ENCODE results near the gene GCG. TPM values are rescaled to one million over a fixed set of nuclear protein-coding genes. Genes with fewer than 3 reads are reported as not detected.
A peak's percentile ranks its signal among the peaks of the same experiment; 100 is the strongest.

GCG gene
- total RNA-seq, 1 donor, result not detected

- H3K4me2 ChIP-seq (ENCODE audit: insufficient read depth, low read length), result no peak overlapping the region
- TF ChIP-seq CTCF (IDR thresholded peaks at IDR 0.05; ENCODE audit: extremely low read depth, low read depth, low read length), result no peak
- no peak for DNase-seq (ENCODE audit: insufficient read length, low spot score, missing footprints)
- no peaks in the 10 kb centered on the region for H3K9me3 ChIP-seq (ENCODE audit: low read depth, low read length)
- H3K4me1 ChIP-seq (ENCODE audit: insufficient read depth, low read length), result no peaks in the 10 kb centered on the region
- H4K20me1 ChIP-seq (ENCODE audit: insufficient read depth, low read length), result no peaks in the 10 kb centered on the region
- no peaks in the 10 kb centered on the region for H3K27me3 ChIP-seq (ENCODE audit: insufficient read depth, low read length)
- H3K27ac ChIP-seq (ENCODE audit: low read depth, low read length), result no peak overlapping the region
- H3K79me2 ChIP-seq (ENCODE audit: insufficient read depth, low read length), result peaks cover 7% of the 10 kb centered on the region
- peaks cover 83% of the 10 kb centered on the region for H3K36me3 ChIP-seq (ENCODE audit: insufficient read depth, low read length)
- H3K4me3 ChIP-seq (ENCODE audit: insufficient read depth, low read length), result no peak overlapping the region
- H2AFZ ChIP-seq (ENCODE audit: low read length), result no peak overlapping the region
Measured at GRCh38 chr2:162184821-162185450, 32.9 kb upstream of the GCG start.

- no peak overlapping the region for H2AFZ ChIP-seq (ENCODE audit: low read length)
- no peak overlapping the region for H3K4me2 ChIP-seq (ENCODE audit: insufficient read depth, low read length)
- H3K79me2 ChIP-seq (ENCODE audit: insufficient read depth, low read length), result peaks cover 8% of the 10 kb centered on the region
- no peak overlapping the region for H3K4me3 ChIP-seq (ENCODE audit: insufficient read depth, low read length)
- H3K27me3 ChIP-seq (ENCODE audit: insufficient read depth, low read length), result no peaks in the 10 kb centered on the region
- no peaks in the 10 kb centered on the region for H4K20me1 ChIP-seq (ENCODE audit: insufficient read depth, low read length)
- no peaks in the 10 kb centered on the region for H3K9me3 ChIP-seq (ENCODE audit: low read depth, low read length)
- no peak for DNase-seq (ENCODE audit: insufficient read length, low spot score, missing footprints)
- no peak overlapping the region for H3K27ac ChIP-seq (ENCODE audit: low read depth, low read length)
- TF ChIP-seq CTCF (IDR thresholded peaks at IDR 0.05; ENCODE audit: extremely low read depth, low read depth, low read length), result no peak
- peaks cover 83% of the 10 kb centered on the region for H3K36me3 ChIP-seq (ENCODE audit: insufficient read depth, low read length)
- no peaks in the 10 kb centered on the region for H3K4me1 ChIP-seq (ENCODE audit: insufficient read depth, low read length)
Measured at GRCh38 chr2:162184359-162184758, 32.3 kb upstream of the GCG start.

- no peak for DNase-seq (ENCODE audit: insufficient read length, low spot score, missing footprints)
- Histone ChIP-seq H3K9me3 (ENCODE audit: low read depth, low read length) (no peaks in the 10 kb centered on the region), H3K27ac (ENCODE audit: low read depth, low read length) (no peak overlapping the region), H4K20me1 (ENCODE audit: insufficient read depth, low read length) (no peaks in the 10 kb centered on the region), H3K4me1 (ENCODE audit: insufficient read depth, low read length) (no peaks in the 10 kb centered on the region), H3K4me3 (ENCODE audit: insufficient read depth, low read length) (no peak overlapping the region), H3K27me3 (ENCODE audit: insufficient read depth, low read length) (no peaks in the 10 kb centered on the region), H3K36me3 (ENCODE audit: insufficient read depth, low read length) (peaks cover 75% of the 10 kb centered on the region), H3K79me2 (ENCODE audit: insufficient read depth, low read length) (peaks cover 10% of the 10 kb centered on the region), H3K4me2 (ENCODE audit: insufficient read depth, low read length) (peak overlapping the region; percentile 21), H2AFZ (ENCODE audit: low read length) (no peak overlapping the region)
- TF ChIP-seq CTCF (IDR thresholded peaks at IDR 0.05; ENCODE audit: extremely low read depth, low read depth, low read length), result no peak
Measured at GRCh38 chr2:162182395-162182794, 30.3 kb upstream of the GCG start.

GRCh38 chr2:162177301-162177700 is 25.3 kb upstream of the GCG start:
- peaks cover 8% of the 10 kb centered on the region for H3K79me2 ChIP-seq (ENCODE audit: insufficient read depth, low read length)
- no peaks in the 10 kb centered on the region for H4K20me1 ChIP-seq (ENCODE audit: insufficient read depth, low read length)
- no peak overlapping the region for H3K4me2 ChIP-seq (ENCODE audit: insufficient read depth, low read length)
- H3K4me3 ChIP-seq (ENCODE audit: insufficient read depth, low read length), result no peak overlapping the region
- no peaks in the 10 kb centered on the region for H3K27me3 ChIP-seq (ENCODE audit: insufficient read depth, low read length)
- peaks cover 5% of the 10 kb centered on the region for H3K4me1 ChIP-seq (ENCODE audit: insufficient read depth, low read length)
- peaks cover 83% of the 10 kb centered on the region for H3K36me3 ChIP-seq (ENCODE audit: insufficient read depth, low read length)
- no peak overlapping the region for H2AFZ ChIP-seq (ENCODE audit: low read length)
- TF ChIP-seq CTCF (IDR thresholded peaks at IDR 0.05; ENCODE audit: extremely low read depth, low read depth, low read length), result no peak
- H3K9me3 ChIP-seq (ENCODE audit: low read depth, low read length), result no peaks in the 10 kb centered on the region
- H3K27ac ChIP-seq (ENCODE audit: low read depth, low read length), result no peak overlapping the region
- no peak for DNase-seq (ENCODE audit: insufficient read length, low spot score, missing footprints)

All from osteoblast (primary cell).